HEK293 (cell line): ENCODE measurements around the gene L3MBTL4.

ENCODE experiments used
- KLF16 ChIP-seq: fragments of 450-650 bp; formaldehyde crosslinking; IDR thresholded peaks from 2 replicates; pipeline ENCODE4 v1.5.1; 2017; ENCODE audit warnings: missing biosample characterization, missing genetic modification characterization
- ZNF19 ChIP-seq: fragments of 450-650 bp; formaldehyde crosslinking; IDR thresholded peaks from 2 replicates; pipeline ENCODE4; 2016; ENCODE audit warnings: missing biosample characterization, missing genetic modification characterization, low read depth
- ZNF24 ChIP-seq: fragments of 450-650 bp; formaldehyde crosslinking; IDR thresholded peaks from 2 replicates; pipeline ENCODE4 v1.5.1; 2016; ENCODE audit warnings: missing biosample characterization, missing genetic modification characterization
- ZNF311 ChIP-seq: fragments of 450-650 bp; formaldehyde crosslinking; IDR thresholded peaks from 2 replicates; pipeline ENCODE4 v1.5.1; 2017; ENCODE audit warnings: missing biosample characterization, missing genetic modification characterization, borderline replicate concordance
- TF ChIP-seq, protein P1 (sequence below): fragments of 450-650 bp; formaldehyde crosslinking; IDR thresholded peaks from 2 replicates; pipeline ENCODE4 v1.5.1; 2016; ENCODE audit warnings: missing biosample characterization, missing genetic modification characterization

DNA sequence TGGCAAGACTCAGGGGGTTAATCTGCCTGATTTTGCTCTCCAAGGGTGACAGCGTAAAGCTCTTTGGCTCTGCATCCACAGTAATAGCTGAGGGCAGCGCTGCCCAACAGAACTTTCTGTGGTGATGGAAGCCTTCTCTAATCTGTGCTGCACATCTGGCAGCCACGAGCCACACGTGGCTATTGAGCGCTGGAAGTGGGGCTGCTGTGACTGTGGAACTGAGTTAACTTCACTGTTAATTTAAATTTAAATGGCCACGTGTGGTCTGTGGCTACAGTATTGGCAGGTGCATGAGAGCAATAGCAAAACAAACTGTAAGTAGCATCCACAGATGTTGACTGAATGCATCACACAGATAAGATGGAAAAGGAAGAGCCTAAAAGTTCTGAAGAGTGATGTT is 472.1 kb downstream of the L3MBTL4 start:
- TF ChIP-seq ZNF19 (tag by site-specific recombination) (no peak), ZNF311 (no peak), KLF16 (tag by site-specific recombination) (no peak), ZNF24 (tag by site-specific recombination) (no peak)
- TF ChIP-seq, protein P1, sequence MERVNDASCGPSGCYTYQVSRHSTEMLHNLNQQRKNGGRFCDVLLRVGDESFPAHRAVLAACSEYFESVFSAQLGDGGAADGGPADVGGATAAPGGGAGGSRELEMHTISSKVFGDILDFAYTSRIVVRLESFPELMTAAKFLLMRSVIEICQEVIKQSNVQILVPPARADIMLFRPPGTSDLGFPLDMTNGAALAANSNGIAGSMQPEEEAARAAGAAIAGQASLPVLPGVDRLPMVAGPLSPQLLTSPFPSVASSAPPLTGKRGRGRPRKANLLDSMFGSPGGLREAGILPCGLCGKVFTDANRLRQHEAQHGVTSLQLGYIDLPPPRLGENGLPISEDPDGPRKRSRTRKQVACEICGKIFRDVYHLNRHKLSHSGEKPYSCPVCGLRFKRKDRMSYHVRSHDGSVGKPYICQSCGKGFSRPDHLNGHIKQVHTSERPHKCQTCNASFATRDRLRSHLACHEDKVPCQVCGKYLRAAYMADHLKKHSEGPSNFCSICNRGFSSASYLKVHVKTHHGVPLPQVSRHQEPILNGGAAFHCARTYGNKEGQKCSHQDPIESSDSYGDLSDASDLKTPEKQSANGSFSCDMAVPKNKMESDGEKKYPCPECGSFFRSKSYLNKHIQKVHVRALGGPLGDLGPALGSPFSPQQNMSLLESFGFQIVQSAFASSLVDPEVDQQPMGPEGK = no peak
